Left ventricle myocardium inferior (tissue), 1 donor: Measurements from ENCODE around the gene FPGS. TPM values are rescaled to one million over a fixed set of nuclear protein-coding genes. Genes with fewer than 3 reads are reported as not detected.
A peak's percentile ranks its signal among the peaks of the same experiment; 100 is the strongest.

Experiments used
- DNase-seq: peaks from one replicate; pipeline ENCODE4 v3.0.0-alpha.2; 2020
- H3K27ac ChIP-seq: fragments of 200-600 bp; replicated peaks from 2 replicates; pipeline ENCODE4 v1.8.0; 2021
- H3K27me3 ChIP-seq: fragments of 200-600 bp; 2 replicates; pipeline ENCODE4 v1.8.0; 2021; ENCODE audit warnings: low read depth
- H3K36me3 ChIP-seq: fragments of 200-600 bp; 2 replicates; pipeline ENCODE4 v1.8.0; 2021
- H3K4me1 ChIP-seq: fragments of 200-600 bp; 2 replicates; pipeline ENCODE4 v1.8.0; 2021
- H3K4me3 ChIP-seq: fragments of 200-600 bp; 2 replicates; pipeline ENCODE4 v1.8.0; 2021; ENCODE audit warnings: mild to moderate bottlenecking, moderate library complexity
- H3K9me3 ChIP-seq: fragments of 200-600 bp; replicated peaks from 2 replicates; pipeline ENCODE4 v1.8.0; 2021
- CTCF ChIP-seq: fragments of 200-600 bp; IDR thresholded peaks from 2 replicates; pipeline ENCODE4 v1.8.0; 2021; ENCODE audit warnings: antibody characterized with exemption, mild to moderate bottlenecking, borderline replicate concordance
- intact Hi-C: fragments of 100-400 bp; cut with micrococcal nuclease; formaldehyde crosslinking; loops from one replicate; pipeline ENCODE4 v1.11.0; 2022
- total RNA-seq: library from RNA; stranded (reverse); fragmentation: NEBNext Ultra II Directional; extraction: Animal tissue kit (Norgen Biotek cat#: 25700); gene quantifications from one replicate; pipeline ENCODE4 v1.2.1, GENCODE V29; 2021
- donor health status: DM: no; HTN: yes; CAD: no; lungs with severe emphysema.

Gene FPGS
- total RNA-seq, 1 donor from 2014 or later = 38.0 TPM

- Histone ChIP-seq H3K4me1 (peaks cover 92% of the 10 kb centered on the region), H3K36me3 (peaks cover 47% of the 10 kb centered on the region), H3K9me3 (peaks cover 14% of the 10 kb centered on the region), H3K27ac (peak overlapping the region; percentile 97), H3K4me3 (peak overlapping the region; percentile 73), H3K27me3 (no peaks in the 10 kb centered on the region)
- intact Hi-C loops = no loop called here
- peak; percentile 58 for DNase-seq
- TF ChIP-seq CTCF = no peak
These were observed 43.9 kb downstream of the FPGS start for GRCh38 chr9:127846443-127847177.

- peak overlapping the region; percentile 97 for H3K27ac ChIP-seq
- no peaks in the 10 kb centered on the region for H3K27me3 ChIP-seq
- peaks cover 90% of the 10 kb centered on the region for H3K4me1 ChIP-seq
- peak; percentile 55 for DNase-seq
- peak; percentile 8 for TF ChIP-seq CTCF
- H3K36me3 ChIP-seq = peaks cover 46% of the 10 kb centered on the region
- intact Hi-C loops = no loop called here
- peak overlapping the region; percentile 73 for H3K4me3 ChIP-seq
- peaks cover 14% of the 10 kb centered on the region for H3K9me3 ChIP-seq
These were observed 44.5 kb downstream of the FPGS start for GRCh38 chr9:127847178-127847510.

GRCh38 chr9:127847833-127848755, 45.4 kb downstream of the FPGS start:
- no peak for DNase-seq
- intact Hi-C loops = no loop called here
- TF ChIP-seq CTCF = no peak
- peaks cover 14% of the 10 kb centered on the region for H3K9me3 ChIP-seq
- H3K27ac ChIP-seq = peak overlapping the region; percentile 97
- H3K4me1 ChIP-seq = peaks cover 90% of the 10 kb centered on the region
- peaks cover 48% of the 10 kb centered on the region for H3K36me3 ChIP-seq
- H3K27me3 ChIP-seq = no peaks in the 10 kb centered on the region
- peak overlapping the region; percentile 73 for H3K4me3 ChIP-seq

- Histone ChIP-seq H3K4me1 (peaks cover 92% of the 10 kb centered on the region), H3K4me3 (peak overlapping the region; percentile 73), H3K9me3 (peaks cover 14% of the 10 kb centered on the region), H3K27me3 (no peaks in the 10 kb centered on the region), H3K36me3 (peaks cover 46% of the 10 kb centered on the region), H3K27ac (peak overlapping the region; percentile 97)
- no peak for TF ChIP-seq CTCF
- DNase-seq = no peak
- intact Hi-C loops = no loop called here
These were observed 46.2 kb downstream of the FPGS start for GRCh38 chr9:127848756-127849504.

GRCh38 chr9:127850286-127850830, 47.7 kb downstream of the FPGS start:
- TF ChIP-seq CTCF = no peak
- Histone ChIP-seq H3K36me3 (peaks cover 46% of the 10 kb centered on the region), H3K4me3 (peak overlapping the region; percentile 73), H3K27ac (peak overlapping the region; percentile 97), H3K4me1 (peaks cover 92% of the 10 kb centered on the region), H3K27me3 (no peaks in the 10 kb centered on the region), H3K9me3 (peaks cover 14% of the 10 kb centered on the region)
- DNase-seq = no peak
- intact Hi-C loops = no loop called here
